HuH-7.5 (cell line): ENCODE measurements around the gene TCP11L2.

ENCODE experiments used
- DNase-seq: peaks from one replicate; pipeline ENCODE4 v3.0.0; 2011; ENCODE audit warnings: low spot score

The TCP11L2 gene

GRCh38 chr12:106302401-106303201 lies at the start of gene TCP11L2:
TCP11L2 (plus strand) TSS chr12:106302733; CDS start chr12:106311076, 8,343 bp downstream.
- DNase-seq, result peak; percentile 78

- no peak for DNase-seq
Observed at GRCh38 chr12:106254724-106255123, 47.8 kb upstream of the TCP11L2 start.

- DNase-seq, result no peak
Observed at GRCh38 chr12:106255493-106255892, 47.0 kb upstream of the TCP11L2 start.

GRCh38 chr12:106255952-106256351 lies 46.6 kb upstream of the TCP11L2 start:
- no peak for DNase-seq

GRCh38 chr12:106256524-106256923 lies 46.0 kb upstream of the TCP11L2 start:
- no peak for DNase-seq

GRCh38 chr12:106258226-106258625 lies 44.3 kb upstream of the TCP11L2 start:
- no peak for DNase-seq

- DNase-seq, result no peak
Observed at GRCh38 chr12:106258935-106259334, 43.6 kb upstream of the TCP11L2 start.

GRCh38 chr12:106265116-106265515 lies 37.4 kb upstream of the TCP11L2 start:
- DNase-seq, result no peak

- no peak for DNase-seq
Observed at GRCh38 chr12:106267535-106267934, 35.0 kb upstream of the TCP11L2 start.

GRCh38 chr12:106269150-106269771 lies 33.3 kb upstream of the TCP11L2 start:
- DNase-seq, result no peak

- no peak for DNase-seq
Observed at GRCh38 chr12:106271575-106272505, 30.7 kb upstream of the TCP11L2 start.

GRCh38 chr12:106273491-106273890 lies 29.0 kb upstream of the TCP11L2 start:
- DNase-seq, result no peak

GRCh38 chr12:106274012-106274411 lies 28.5 kb upstream of the TCP11L2 start:
- no peak for DNase-seq

- no peak for DNase-seq
Observed at GRCh38 chr12:106274575-106275121, 27.9 kb upstream of the TCP11L2 start.

GRCh38 chr12:106275458-106275857 lies 27.1 kb upstream of the TCP11L2 start:
- no peak for DNase-seq

- DNase-seq, result no peak
Observed at GRCh38 chr12:106276032-106276740, 26.3 kb upstream of the TCP11L2 start.

GRCh38 chr12:106280106-106280505 lies 22.4 kb upstream of the TCP11L2 start:
- DNase-seq, result no peak

GRCh38 chr12:106281056-106281782 lies 21.3 kb upstream of the TCP11L2 start:
- no peak for DNase-seq

- DNase-seq, result no peak
Observed at GRCh38 chr12:106281804-106282203, 20.7 kb upstream of the TCP11L2 start.

GRCh38 chr12:106282457-106283097 lies 20.0 kb upstream of the TCP11L2 start:
- DNase-seq, result no peak
